HepG2 (cell line): ENCODE data around the gene B3GALT6. TPM values are rescaled to one million over a fixed set of nuclear protein-coding genes. Genes with fewer than 3 reads are reported as not detected.
A peak's percentile ranks its signal among the peaks of the same experiment; 100 is the strongest.

Experiments
- DMAP1 ChIP-seq: IDR thresholded peaks from 2 replicates; pipeline ENCODE4 v1.6.1; 2016
- EP300 ChIP-seq, 3 experiments: sonication (generic) in 1 of 3; formaldehyde crosslinking in 1 of 3; IDR thresholded peaks; 2 replicates each; pipeline versions ENCODE4 v1.5.1 to v1.6.1; 2011 to 2020; ENCODE audit warnings: low read depth in 2 of 3, low read length in 2 of 3, borderline replicate concordance in 1 of 3, improper control_type of control experiment in 1 of 3, mild to moderate bottlenecking in 1 of 3, missing genetic modification reagents in 1 of 3, moderate library complexity in 1 of 3
- FOSL1 ChIP-seq: sonication (generic); formaldehyde crosslinking; IDR thresholded peaks from 2 replicates; pipeline ENCODE4 v1.9.0; 2021; ENCODE audit warnings: missing genetic modification reagents, borderline replicate concordance
- FOSL2 ChIP-seq: sonication (generic); formaldehyde crosslinking; IDR thresholded peaks from 2 replicates; pipeline ENCODE4 v1.4.0; 2020; ENCODE audit warnings: missing genetic modification reagents
- FOXA3 ChIP-seq: IDR thresholded peaks from 2 replicates; pipeline ENCODE4 v1.6.1; 2016; ENCODE audit warnings: missing genetic modification reagents, missing compliant biosample characterization
- HES4 ChIP-seq: sonication (generic); formaldehyde crosslinking; IDR thresholded peaks from 2 replicates; pipeline ENCODE4 v1.9.0; 2021; ENCODE audit warnings: mild to moderate bottlenecking, missing genetic modification reagents, borderline replicate concordance
- HINFP ChIP-seq: sonication (generic); formaldehyde crosslinking; IDR thresholded peaks from 2 replicates; pipeline ENCODE4 v1.4.0; 2020; ENCODE audit warnings: low read depth, mild to moderate bottlenecking, missing genetic modification reagents
- MTF2 ChIP-seq: sonication (generic); formaldehyde crosslinking; IDR thresholded peaks from 2 replicates; pipeline ENCODE4 v1.5.0; 2020; ENCODE audit warnings: missing genetic modification reagents, borderline replicate concordance
- NCOA1 ChIP-seq: sonication (generic); formaldehyde crosslinking; IDR thresholded peaks from 2 replicates; pipeline ENCODE4 v1.9.0; 2021; ENCODE audit warnings: missing genetic modification reagents
- PAXIP1 ChIP-seq: sonication (generic); formaldehyde crosslinking; conservative IDR thresholded peaks from 2 replicates; pipeline ENCODE4 v1.4.0; 2020; ENCODE audit warnings: mild to moderate bottlenecking, missing genetic modification reagents, moderate library complexity
- RBM22 ChIP-seq: fragments of 200-400 bp; formaldehyde crosslinking; optimal IDR thresholded peaks from 2 replicates; pipeline ENCODE3; 2017; ENCODE audit warnings: mild to moderate bottlenecking, low read length, moderate library complexity
- ZFY ChIP-seq: sonication (generic); formaldehyde crosslinking; IDR thresholded peaks from 2 replicates; pipeline ENCODE4 v1.4.0; 2020; ENCODE audit warnings: missing genetic modification reagents
- ZNF251 ChIP-seq: sonication (generic); formaldehyde crosslinking; IDR thresholded peaks from 2 replicates; pipeline ENCODE4 v1.9.0; 2021; ENCODE audit warnings: mild to moderate bottlenecking, missing genetic modification reagents
- ZNF256 ChIP-seq: sonication (generic); formaldehyde crosslinking; conservative IDR thresholded peaks from 2 replicates; pipeline ENCODE4 v1.4.0; 2020; ENCODE audit warnings: missing genetic modification reagents
- ZNF274 ChIP-seq: sonication (generic); formaldehyde crosslinking; IDR thresholded peaks from 2 replicates; pipeline ENCODE4 v1.5.1; 2020; ENCODE audit warnings: mild to moderate bottlenecking, missing genetic modification reagents
- ZNF446 ChIP-seq: sonication (generic); formaldehyde crosslinking; IDR thresholded peaks from 2 replicates; pipeline ENCODE4 v1.5.0; 2020; ENCODE audit warnings: mild to moderate bottlenecking, missing genetic modification reagents
- ZNF513 ChIP-seq: sonication (generic); formaldehyde crosslinking; conservative IDR thresholded peaks from 2 replicates; pipeline ENCODE4 v1.5.0; 2020; ENCODE audit warnings: missing genetic modification reagents
- ZNF563 ChIP-seq: sonication (generic); formaldehyde crosslinking; IDR thresholded peaks from 2 replicates; pipeline ENCODE4 v1.8.0; 2022; ENCODE audit warnings: mild to moderate bottlenecking, moderate library complexity, missing genetic modification reagents
- ZNF607 ChIP-seq: sonication (generic); formaldehyde crosslinking; IDR thresholded peaks from 2 replicates; pipeline ENCODE4 v1.5.1; 2020; ENCODE audit warnings: missing genetic modification reagents, mild to moderate bottlenecking, borderline replicate concordance
- ZNF737 ChIP-seq: sonication (generic); formaldehyde crosslinking; IDR thresholded peaks from 2 replicates; pipeline ENCODE4 v1.5.0; 2020; ENCODE audit warnings: missing genetic modification reagents, mild to moderate bottlenecking, borderline replicate concordance
- ZNF772 ChIP-seq: sonication (generic); formaldehyde crosslinking; IDR thresholded peaks from 2 replicates; pipeline ENCODE4 v1.5.0; 2020; ENCODE audit warnings: mild to moderate bottlenecking, missing genetic modification reagents
- ZNF775 ChIP-seq: sonication (generic); formaldehyde crosslinking; IDR thresholded peaks from 2 replicates; pipeline ENCODE4 v1.4.0; 2020; ENCODE audit warnings: missing genetic modification reagents, mild to moderate bottlenecking, moderate library complexity, borderline replicate concordance
- ZZZ3 ChIP-seq: sonication (generic); formaldehyde crosslinking; IDR thresholded peaks from 2 replicates; pipeline ENCODE4 v1.4.0; 2020; ENCODE audit warnings: missing genetic modification reagents, mild to moderate bottlenecking, borderline replicate concordance
- polyA plus RNA-seq, 8 experiments: library from polyadenylated mRNA; depleted of rRNA in 3 of 8; stranded (reverse) in 7 of 8; unstranded in 1 of 8; fragments of >200 nt; fragmentation: Illumina TruSeq in 4 of 8; extraction: Trizol in 4 of 8; gene quantifications; 2 replicates each; pipeline versions ENCODE4 v1.2.1 to v1.2.3, GENCODE V29; 2011 to 2016; ENCODE audit warnings: low read depth in 4 of 8, missing spikeins in 1 of 8, mixed read lengths in 1 of 8; ENCODE audit not compliant: insufficient read depth in 1 of 8
- total RNA-seq, 5 experiments: library from RNA; depleted of rRNA; stranded (reverse); fragments of >200 nt; fragmentation: Illumina TruSeq; extraction: Trizol; gene quantifications; 2 replicates each; pipeline ENCODE4 v1.2.3, GENCODE V29; 2016; ENCODE audit warnings: low read depth in 1 of 5

The B3GALT6 gene
- total and polyA plus RNA-seq, 2 of the 13 experiments (the other 11 are each of a cell fraction or from before 2014, with no cell fraction given) = 3.9 to 14.2 TPM

GRCh38 chr1:1237874-1238701 is 6.1 kb downstream of the B3GALT6 start (continued):
- TF ChIP-seq ZNF563 (peak; percentile 78; the same call in 1 of the 2 replicates), NCOA1 (peak; percentile 80; the same call in 1 of the 2 replicates), PAXIP1 (CRISPR knock-in tag) (peak; percentile 68), HINFP (no peak), ZNF775 (CRISPR knock-in tag) (no peak), FOXA3 (peak; percentile 69), HES4 (CRISPR knock-in tag) (no peak), RBM22 (no peak), MTF2 (CRISPR knock-in tag) (peak; percentile 94), FOSL2 (peak; percentile 98), ZNF513 (CRISPR knock-in tag) (no peak), FOSL1 (peak; percentile 53), ZNF256 (CRISPR knock-in tag) (no peak), ZNF607 (CRISPR knock-in tag) (no peak; the same call in 1 of the 2 replicates), ZNF737 (no peak), ZNF446 (no peak), ZNF274 (CRISPR knock-in tag) (peak; percentile 71), ZZZ3 (CRISPR knock-in tag) (no peak), ZFY (CRISPR knock-in tag) (peak; percentile 55; the same call in 1 of the 2 replicates), ZNF772 (CRISPR knock-in tag) (peak; percentile 71; the same call in 1 of the 2 replicates), DMAP1 (peak; percentile 47; the same call in 1 of the 2 replicates), EP300 (IDR thresholded peaks at IDR 0.05; ENCODE audit: low read depth in 2 of 2, low read length in 2 of 2) (peak in 1 of 2 experiments; percentile 38; a peak in 1 of 4 replicates), EP300 (CRISPR knock-in tag; IDR thresholded peaks at IDR 0.05; ENCODE audit: borderline replicate concordance) (peak; percentile 65), ZNF251 (CRISPR knock-in tag) (no peak)
